Esophagus squamous epithelium (tissue), 4 donors: ENCODE results near the gene NRXN3.

Experiments used
- CTCF ChIP-seq, 6 experiments: fragments of 450-650 bp in 4 of 6; fragments of 200-600 bp in 2 of 6; sonication (generic) in 2 of 6; IDR thresholded peaks; one replicate each; pipeline ENCODE4 v1.5.1; 2016 to 2019; ENCODE audit warnings: antibody characterized with exemption in 6 of 6, mild to moderate bottlenecking in 4 of 6, moderate library complexity in 4 of 6
- POLR2A ChIP-seq, 4 donors: fragments of 450-650 bp; IDR thresholded peaks; one replicate each; pipeline ENCODE4 v1.6.1; 2017; ENCODE audit warnings: antibody characterized with exemption in 4 of 4, mild to moderate bottlenecking in 4 of 4, moderate library complexity in 3 of 4

DNA sequence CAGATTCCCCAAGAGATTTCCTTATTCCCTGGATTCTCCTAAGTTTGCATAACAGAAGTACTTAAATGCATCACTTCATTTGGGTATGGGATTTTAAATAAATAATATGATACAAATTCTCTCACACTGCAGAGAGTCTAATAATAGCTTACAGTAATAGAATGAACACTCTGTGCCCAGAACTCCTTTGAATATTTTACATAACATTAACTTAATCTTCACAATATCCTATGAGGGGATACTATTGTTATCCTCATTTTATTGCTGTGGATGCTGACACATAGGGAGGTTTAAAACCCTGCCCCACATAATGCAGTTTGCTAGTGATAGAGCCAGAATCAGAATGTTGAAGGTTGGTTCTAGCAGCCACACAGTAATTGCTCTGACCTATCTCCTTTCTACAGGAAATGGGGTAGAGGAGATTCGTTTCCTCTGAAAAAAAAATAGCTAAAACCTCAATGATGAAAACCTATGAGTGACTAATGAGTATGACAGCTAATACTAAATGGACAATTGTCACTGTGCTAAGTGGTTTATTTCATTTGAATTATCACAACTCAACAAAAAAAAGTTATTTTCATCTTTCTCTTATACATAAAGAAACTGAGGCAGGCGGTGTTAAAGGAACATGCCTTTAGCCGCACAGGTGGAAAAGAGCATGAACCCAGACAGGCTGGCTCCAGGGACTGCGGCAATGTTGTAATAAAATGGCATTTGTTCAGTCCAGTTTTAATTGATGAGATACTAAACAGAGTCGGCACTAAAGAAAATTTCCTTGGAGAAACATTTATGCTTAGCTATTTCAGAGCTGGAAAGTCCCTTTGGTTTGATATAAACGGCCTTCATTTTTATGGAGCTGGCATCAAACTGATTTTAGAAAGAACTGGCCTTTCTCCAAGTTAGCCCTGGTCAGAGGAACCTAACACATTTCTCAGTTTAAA, 880.9 kb downstream of the NRXN3 start:
- TF ChIP-seq CTCF (IDR thresholded peaks at IDR 0.05): no peak
- no peak for TF ChIP-seq POLR2A (IDR thresholded peaks at IDR 0.05)
